ENCODE data around the gene TAOK3.
"Not testable (repeated sequence)": the region's sequence is repeated elsewhere in the genome, so short reads cannot be mapped to it uniquely, and the experiment has no call there.

GRCh38 chr12:118278288-118278687 lies 94.4 kb downstream of the TAOK3 start:
- TF ChIP-seq, protein P1, sequence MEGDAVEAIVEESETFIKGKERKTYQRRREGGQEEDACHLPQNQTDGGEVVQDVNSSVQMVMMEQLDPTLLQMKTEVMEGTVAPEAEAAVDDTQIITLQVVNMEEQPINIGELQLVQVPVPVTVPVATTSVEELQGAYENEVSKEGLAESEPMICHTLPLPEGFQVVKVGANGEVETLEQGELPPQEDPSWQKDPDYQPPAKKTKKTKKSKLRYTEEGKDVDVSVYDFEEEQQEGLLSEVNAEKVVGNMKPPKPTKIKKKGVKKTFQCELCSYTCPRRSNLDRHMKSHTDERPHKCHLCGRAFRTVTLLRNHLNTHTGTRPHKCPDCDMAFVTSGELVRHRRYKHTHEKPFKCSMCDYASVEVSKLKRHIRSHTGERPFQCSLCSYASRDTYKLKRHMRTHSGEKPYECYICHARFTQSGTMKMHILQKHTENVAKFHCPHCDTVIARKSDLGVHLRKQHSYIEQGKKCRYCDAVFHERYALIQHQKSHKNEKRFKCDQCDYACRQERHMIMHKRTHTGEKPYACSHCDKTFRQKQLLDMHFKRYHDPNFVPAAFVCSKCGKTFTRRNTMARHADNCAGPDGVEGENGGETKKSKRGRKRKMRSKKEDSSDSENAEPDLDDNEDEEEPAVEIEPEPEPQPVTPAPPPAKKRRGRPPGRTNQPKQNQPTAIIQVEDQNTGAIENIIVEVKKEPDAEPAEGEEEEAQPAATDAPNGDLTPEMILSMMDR (IDR thresholded peaks at IDR 0.05; ENCODE audit: low read depth, low read length) = not testable (repeated sequence)
- TF ChIP-seq POLR2A (IDR thresholded peaks at IDR 0.05; ENCODE audit: extremely low read depth, insufficient read length) = not testable (repeated sequence)
